HepG2 (cell line): ENCODE measurements around the gene CLMP.

Experiments
- CENPT ChIP-seq: sonication (generic); formaldehyde crosslinking; IDR thresholded peaks from 2 replicates; pipeline ENCODE4 v1.8.0; 2022; ENCODE audit warnings: low read depth, mild to moderate bottlenecking, moderate library complexity, missing genetic modification reagents
- TCF7 ChIP-seq: sonication (generic); IDR thresholded peaks from 2 replicates; pipeline ENCODE4 v1.6.1; 2016; ENCODE audit warnings: antibody characterized with exemption, low read depth
- TCF7L2 ChIP-seq: IDR thresholded peaks from 2 replicates; pipeline ENCODE4 v1.6.1; 2011; ENCODE audit warnings: mild to moderate bottlenecking, low read depth, low read length, moderate library complexity
- ZNF558 ChIP-seq: sonication (generic); formaldehyde crosslinking; IDR thresholded peaks from 2 replicates; pipeline ENCODE4 v1.9.0; 2022; ENCODE audit warnings: mild to moderate bottlenecking, missing genetic modification reagents, borderline replicate concordance
- TF ChIP-seq, protein P1 (sequence below): sonication (generic); formaldehyde crosslinking; IDR thresholded peaks from 2 replicates; pipeline ENCODE4 v1.5.0; 2020; ENCODE audit warnings: mild to moderate bottlenecking, missing genetic modification reagents, moderate library complexity
- TF ChIP-seq, protein P2 (sequence below): sonication (generic); formaldehyde crosslinking; IDR thresholded peaks from 2 replicates; pipeline ENCODE4 v1.5.0; 2020; ENCODE audit warnings: mild to moderate bottlenecking, missing genetic modification reagents
- TF ChIP-seq, protein P3 (sequence below): conservative IDR thresholded peaks from 2 replicates; pipeline ENCODE4 v1.6.1; 2018; ENCODE audit warnings: missing genetic modification reagents

DNA sequence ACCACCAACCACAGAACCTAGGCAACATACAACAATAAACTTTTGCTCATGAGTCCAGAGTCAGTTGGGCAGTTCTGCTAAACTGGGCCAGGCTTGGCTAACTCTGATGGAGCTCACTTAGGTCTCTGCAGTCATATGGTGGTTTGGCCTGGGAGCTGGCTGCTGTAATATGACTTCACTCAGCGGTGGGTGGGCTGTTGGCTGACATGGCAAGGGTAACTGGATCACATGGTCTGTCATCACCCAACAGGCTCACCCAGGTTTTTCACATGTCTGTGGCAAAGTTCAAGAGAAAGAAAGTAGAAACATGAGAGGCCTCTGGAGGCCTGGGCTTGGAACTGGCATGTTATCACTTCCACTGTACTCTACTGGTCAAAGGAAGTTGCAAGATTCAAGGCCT lies 43.2 kb upstream of the CLMP start:
- no peak for TF ChIP-seq ZNF558
- TF ChIP-seq, protein P1, sequence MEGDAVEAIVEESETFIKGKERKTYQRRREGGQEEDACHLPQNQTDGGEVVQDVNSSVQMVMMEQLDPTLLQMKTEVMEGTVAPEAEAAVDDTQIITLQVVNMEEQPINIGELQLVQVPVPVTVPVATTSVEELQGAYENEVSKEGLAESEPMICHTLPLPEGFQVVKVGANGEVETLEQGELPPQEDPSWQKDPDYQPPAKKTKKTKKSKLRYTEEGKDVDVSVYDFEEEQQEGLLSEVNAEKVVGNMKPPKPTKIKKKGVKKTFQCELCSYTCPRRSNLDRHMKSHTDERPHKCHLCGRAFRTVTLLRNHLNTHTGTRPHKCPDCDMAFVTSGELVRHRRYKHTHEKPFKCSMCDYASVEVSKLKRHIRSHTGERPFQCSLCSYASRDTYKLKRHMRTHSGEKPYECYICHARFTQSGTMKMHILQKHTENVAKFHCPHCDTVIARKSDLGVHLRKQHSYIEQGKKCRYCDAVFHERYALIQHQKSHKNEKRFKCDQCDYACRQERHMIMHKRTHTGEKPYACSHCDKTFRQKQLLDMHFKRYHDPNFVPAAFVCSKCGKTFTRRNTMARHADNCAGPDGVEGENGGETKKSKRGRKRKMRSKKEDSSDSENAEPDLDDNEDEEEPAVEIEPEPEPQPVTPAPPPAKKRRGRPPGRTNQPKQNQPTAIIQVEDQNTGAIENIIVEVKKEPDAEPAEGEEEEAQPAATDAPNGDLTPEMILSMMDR: no peak
- TF ChIP-seq, protein P2, sequence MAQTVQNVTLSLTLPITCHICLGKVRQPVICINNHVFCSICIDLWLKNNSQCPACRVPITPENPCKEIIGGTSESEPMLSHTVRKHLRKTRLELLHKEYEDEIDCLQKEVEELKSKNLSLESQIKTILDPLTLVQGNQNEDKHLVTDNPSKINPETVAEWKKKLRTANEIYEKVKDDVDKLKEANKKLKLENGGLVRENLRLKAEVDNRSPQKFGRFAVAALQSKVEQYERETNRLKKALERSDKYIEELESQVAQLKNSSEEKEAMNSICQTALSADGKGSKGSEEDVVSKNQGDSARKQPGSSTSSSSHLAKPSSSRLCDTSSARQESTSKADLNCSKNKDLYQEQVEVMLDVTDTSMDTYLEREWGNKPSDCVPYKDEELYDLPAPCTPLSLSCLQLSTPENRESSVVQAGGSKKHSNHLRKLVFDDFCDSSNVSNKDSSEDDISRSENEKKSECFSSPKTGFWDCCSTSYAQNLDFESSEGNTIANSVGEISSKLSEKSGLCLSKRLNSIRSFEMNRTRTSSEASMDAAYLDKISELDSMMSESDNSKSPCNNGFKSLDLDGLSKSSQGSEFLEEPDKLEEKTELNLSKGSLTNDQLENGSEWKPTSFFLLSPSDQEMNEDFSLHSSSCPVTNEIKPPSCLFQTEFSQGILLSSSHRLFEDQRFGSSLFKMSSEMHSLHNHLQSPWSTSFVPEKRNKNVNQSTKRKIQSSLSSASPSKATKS (CRISPR knock-in tag): no peak
- TF ChIP-seq TCF7: no peak
- no peak for TF ChIP-seq CENPT (CRISPR knock-in tag)
- TF ChIP-seq, protein P3, sequence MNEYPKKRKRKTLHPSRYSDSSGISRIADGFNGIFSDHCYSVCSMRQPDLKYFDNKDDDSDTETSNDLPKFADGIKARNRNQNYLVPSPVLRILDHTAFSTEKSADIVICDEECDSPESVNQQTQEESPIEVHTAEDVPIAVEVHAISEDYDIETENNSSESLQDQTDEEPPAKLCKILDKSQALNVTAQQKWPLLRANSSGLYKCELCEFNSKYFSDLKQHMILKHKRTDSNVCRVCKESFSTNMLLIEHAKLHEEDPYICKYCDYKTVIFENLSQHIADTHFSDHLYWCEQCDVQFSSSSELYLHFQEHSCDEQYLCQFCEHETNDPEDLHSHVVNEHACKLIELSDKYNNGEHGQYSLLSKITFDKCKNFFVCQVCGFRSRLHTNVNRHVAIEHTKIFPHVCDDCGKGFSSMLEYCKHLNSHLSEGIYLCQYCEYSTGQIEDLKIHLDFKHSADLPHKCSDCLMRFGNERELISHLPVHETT (CRISPR knock-in tag): no peak
- no peak for TF ChIP-seq TCF7L2
